ENCODE data around the gene MACROD2.

Gene MACROD2

GRCh38 chr20:14288341-14289330 lies 293.3 kb downstream of the MACROD2 start:
- no peak for DNase-seq

GRCh38 chr20:14291502-14291901 lies 296.2 kb downstream of the MACROD2 start:
- DNase-seq, result no peak

GRCh38 chr20:14295238-14295637 lies 299.9 kb downstream of the MACROD2 start:
- no peak for DNase-seq

GRCh38 chr20:14295770-14296309 lies 300.5 kb downstream of the MACROD2 start:
- no peak for DNase-seq

GRCh38 chr20:14299831-14300230 lies 304.5 kb downstream of the MACROD2 start:
- DNase-seq, result no peak

- no peak for DNase-seq
Measured at GRCh38 chr20:14303106-14303505, 307.8 kb downstream of the MACROD2 start.

- no peak for DNase-seq
Measured at GRCh38 chr20:14303651-14304050, 308.3 kb downstream of the MACROD2 start.

GRCh38 chr20:14304472-14304871 lies 309.2 kb downstream of the MACROD2 start:
- no peak for DNase-seq

- DNase-seq, result no peak
Measured at GRCh38 chr20:14307956-14308355, 312.6 kb downstream of the MACROD2 start.

- DNase-seq, result no peak
Measured at GRCh38 chr20:14310977-14311627, 315.8 kb downstream of the MACROD2 start.

- no peak for DNase-seq
Measured at GRCh38 chr20:14312001-14312400, 316.7 kb downstream of the MACROD2 start.

GRCh38 chr20:14313341-14314020 lies 318.2 kb downstream of the MACROD2 start:
- DNase-seq, result no peak

GRCh38 chr20:14319704-14320103 lies 324.4 kb downstream of the MACROD2 start:
- no peak for DNase-seq

GRCh38 chr20:14331646-14332045 lies 336.3 kb downstream of the MACROD2 start:
- DNase-seq, result no peak

GRCh38 chr20:14332866-14333265 lies 337.6 kb downstream of the MACROD2 start:
- no peak for DNase-seq

- DNase-seq, result no peak
Measured at GRCh38 chr20:14333721-14334120, 338.4 kb downstream of the MACROD2 start.

GRCh38 chr20:14334306-14334930 lies 339.1 kb downstream of the MACROD2 start:
- DNase-seq, result no peak

- DNase-seq, result no peak
Measured at GRCh38 chr20:14335052-14335451, 339.7 kb downstream of the MACROD2 start.

GRCh38 chr20:14336686-14337085 lies 341.4 kb downstream of the MACROD2 start:
- DNase-seq, result no peak

GRCh38 chr20:14337400-14338171 lies 342.3 kb downstream of the MACROD2 start, which contains the start of gene FLRT3:
Gene FLRT3 (minus strand): TSS chr20:14337612. CDS start chr20:14327506, 10,106 bp downstream.
- DNase-seq, result no peak

- no peak for DNase-seq
Measured at GRCh38 chr20:14341801-14342200, 346.5 kb downstream of the MACROD2 start.

- no peak for DNase-seq
Measured at GRCh38 chr20:14342918-14343317, 347.6 kb downstream of the MACROD2 start.

All from CD4-positive, alpha-beta T cell treated with Interleukin-4 for 4 hours (primary cell).